Activated CD4-positive, CD25-positive, alpha-beta regulatory T cell treated with anti-CD3 and anti-CD28 coated beads, Interleukin-2, amount 50 U/mL, for 72 hours (primary cell): ENCODE results near the gene ETDB.
"Not testable (repeated sequence)": the region's sequence is repeated elsewhere in the genome, so short reads cannot be mapped to it uniquely, and the experiment has no call there.

Experiments
- DNase-seq: peaks from one replicate; pipeline ENCODE4 v3.0.0; 2021

The ETDB gene

GRCh38 chrX:135120056-135120576, at the start of gene ETDB:
Gene ETDB (minus strand): TSS chrX:135120526. CDS start chrX:135119261, 1,265 bp downstream.
- not testable (repeated sequence) for DNase-seq

- not testable (repeated sequence) for DNase-seq
Measured at GRCh38 chrX:135169534-135169933, 49.2 kb upstream of the ETDB start.

- DNase-seq = no peak
Measured at GRCh38 chrX:135168486-135168885, 48.2 kb upstream of the ETDB start.

- not testable (repeated sequence) for DNase-seq
Measured at GRCh38 chrX:135154688-135155087, 34.4 kb upstream of the ETDB start.

- DNase-seq = not testable (repeated sequence)
Measured at GRCh38 chrX:135126145-135126544, 5.8 kb upstream of the ETDB start.

GRCh38 chrX:135116064-135116463, 4.3 kb downstream of the ETDB start:
- not testable (repeated sequence) for DNase-seq

- no peak for DNase-seq
Measured at GRCh38 chrX:135114392-135114791, 5.9 kb downstream of the ETDB start.

- DNase-seq = no peak
Measured at GRCh38 chrX:135112743-135113142, 7.6 kb downstream of the ETDB start.

GRCh38 chrX:135112096-135112729, 8.1 kb downstream of the ETDB start:
- DNase-seq = peak; percentile 42

- no peak for DNase-seq
Measured at GRCh38 chrX:135109554-135109953, 10.8 kb downstream of the ETDB start.

GRCh38 chrX:135099493-135099783, 20.9 kb downstream of the ETDB start:
- DNase-seq = no peak

- not testable (repeated sequence) for DNase-seq
Measured at GRCh38 chrX:135097196-135097744, 23.1 kb downstream of the ETDB start.

- no peak for DNase-seq
Measured at GRCh38 chrX:135095715-135096114, 24.6 kb downstream of the ETDB start.

- DNase-seq = no peak
Measured at GRCh38 chrX:135094726-135095125, 25.6 kb downstream of the ETDB start.

GRCh38 chrX:135089126-135089525, 31.2 kb downstream of the ETDB start:
- DNase-seq = no peak

GRCh38 chrX:135087867-135088266, 32.5 kb downstream of the ETDB start:
- no peak for DNase-seq

- no peak for DNase-seq
Measured at GRCh38 chrX:135086197-135086854, 34.0 kb downstream of the ETDB start.

- DNase-seq = no peak
Measured at GRCh38 chrX:135081693-135082404, 38.5 kb downstream of the ETDB start.
